GM18517 (cell line): Measurements from ENCODE around the gene EEF1A2.
"Not testable (repeated sequence)": the region's sequence is repeated elsewhere in the genome, so short reads cannot be mapped to it uniquely, and the experiment has no call there.

Experiments
- ATAC-seq: cut with Tn5 transposase; IDR thresholded peaks from one replicate; pipeline ENCODE4 v1.9.1; 2021; ENCODE audit warnings: mild to moderate bottlenecking, moderate library complexity; ENCODE audit not compliant: unreplicated experiment

Gene EEF1A2

DNA sequence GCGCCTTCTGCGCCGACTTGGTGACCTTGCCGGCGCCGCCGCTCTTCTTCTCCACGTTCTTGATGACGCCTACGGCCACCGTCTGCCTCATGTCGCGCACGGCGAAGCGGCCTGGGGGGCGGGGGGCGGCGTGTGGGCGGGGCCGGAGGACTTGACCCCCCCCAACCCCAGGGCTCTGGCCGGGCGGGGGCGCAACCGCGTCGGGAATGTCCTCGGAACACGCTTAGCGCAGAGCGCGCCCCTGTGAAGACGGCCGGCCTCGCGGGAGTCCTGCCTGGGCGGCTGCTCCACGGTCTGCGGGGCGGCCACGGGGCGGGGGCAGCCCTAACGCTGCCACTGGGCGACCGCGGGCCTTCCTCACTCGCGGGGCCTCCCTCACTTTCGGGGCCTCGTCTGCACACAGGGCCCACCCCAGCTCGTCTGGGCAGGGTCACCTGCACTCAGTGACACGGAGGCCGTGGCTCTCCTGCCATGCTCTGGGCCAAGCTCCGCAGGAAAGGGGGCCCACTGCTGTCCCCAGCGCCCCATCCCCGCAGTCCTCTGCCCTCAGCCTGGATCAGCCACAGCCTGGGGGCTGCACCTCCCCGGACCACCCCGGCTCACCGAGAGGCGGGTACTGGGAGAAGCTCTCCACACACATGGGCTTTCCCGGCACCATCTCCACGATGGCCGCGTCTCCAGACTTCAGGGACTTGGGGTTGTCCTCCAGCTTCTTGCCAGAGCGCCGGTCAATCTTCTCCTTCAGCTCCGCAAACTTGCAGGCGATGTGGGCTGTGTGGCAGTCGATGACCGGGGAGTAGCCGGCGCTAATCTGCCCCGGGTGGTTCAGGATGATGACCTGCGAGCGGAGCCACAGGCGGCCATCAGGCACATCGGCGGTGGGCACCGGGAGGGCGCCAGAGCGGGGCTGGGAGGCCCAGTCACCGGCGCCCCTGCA lies 10.3 kb downstream of the EEF1A2 start:
- ATAC-seq = no peak

DNA sequence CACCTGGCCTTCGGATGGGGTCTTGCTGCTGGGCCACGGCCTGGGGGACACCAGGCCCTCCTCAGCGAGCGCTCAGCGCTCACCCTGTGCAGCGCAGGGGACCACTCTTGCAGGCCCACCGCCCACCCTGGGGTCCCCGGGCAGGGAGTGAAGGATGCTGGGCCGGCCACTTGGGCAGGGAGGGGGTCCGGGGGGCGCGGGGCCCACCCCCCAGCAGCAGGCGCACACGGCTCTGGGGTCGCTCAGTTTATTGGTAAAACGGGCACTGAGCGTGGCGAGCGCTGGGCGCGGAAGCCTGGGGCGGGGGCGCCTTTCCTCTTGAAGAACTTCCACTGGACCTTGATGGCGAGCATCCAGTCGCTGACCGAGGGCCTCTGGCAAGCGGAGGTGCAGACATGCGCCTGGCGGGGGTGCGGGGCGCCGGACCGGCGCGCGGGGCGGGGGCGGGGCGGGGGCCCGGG lies 11.1 kb downstream of the EEF1A2 start:
- ATAC-seq = no peak

DNA sequence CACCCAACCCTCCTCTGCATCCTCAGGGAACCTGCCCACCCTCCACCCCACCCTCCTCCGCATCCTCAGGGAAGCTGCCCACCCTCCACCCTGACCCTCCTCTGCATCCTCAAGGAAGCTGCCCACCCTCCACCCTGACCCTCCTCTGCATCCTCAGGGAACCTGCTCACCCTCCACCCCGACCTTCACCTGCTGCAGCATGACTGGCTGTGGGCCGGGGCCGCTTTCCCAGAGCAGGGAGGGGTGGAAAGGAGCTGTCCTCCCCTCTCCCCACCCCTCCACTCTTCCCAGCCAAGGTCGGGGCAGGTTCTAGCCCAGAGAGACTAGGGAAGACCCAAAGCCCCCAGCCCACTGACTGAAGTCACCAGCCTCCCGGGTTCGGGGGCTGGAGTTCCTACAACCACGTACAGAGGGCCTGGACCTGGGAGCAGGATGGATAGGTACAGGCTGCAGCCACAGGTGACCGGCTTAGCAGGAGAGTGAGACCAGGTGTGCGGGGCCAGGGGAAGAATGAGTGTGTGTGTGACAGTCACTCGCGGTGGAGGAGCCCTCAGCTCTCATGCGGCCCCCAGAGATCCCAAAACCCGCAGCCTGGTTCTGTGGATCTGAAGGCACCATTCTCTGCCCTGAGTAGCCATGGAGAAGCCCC lies 11.6 kb downstream of the EEF1A2 start:
- ATAC-seq = no peak

DNA sequence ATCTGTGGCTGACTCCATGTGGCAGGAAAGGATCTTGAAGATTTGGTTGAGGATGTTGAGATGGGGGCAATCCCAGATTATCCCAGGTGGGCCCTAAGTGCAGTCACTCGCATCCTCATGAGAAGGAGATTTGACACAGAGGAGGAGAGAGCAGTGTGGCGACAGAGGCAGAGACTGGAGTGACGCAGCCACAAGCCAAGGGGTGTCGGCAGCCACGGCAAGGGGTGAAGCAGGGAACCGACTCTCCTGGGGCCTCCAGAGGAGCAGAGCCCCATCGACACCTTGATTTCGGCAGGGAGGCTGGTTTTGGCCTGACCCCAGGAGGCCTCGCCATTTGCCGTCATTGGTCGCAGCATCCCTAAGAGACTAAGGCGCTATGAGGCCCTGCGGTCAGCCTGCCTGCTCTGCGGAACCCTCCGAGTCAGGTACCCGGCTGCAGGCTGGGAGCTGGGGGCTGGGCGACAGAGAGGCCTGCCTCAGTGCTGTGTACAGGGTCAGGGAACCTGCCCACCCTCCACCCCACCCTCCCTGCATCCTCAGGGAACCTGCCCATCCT lies 12.5 kb downstream of the EEF1A2 start:
- no peak for ATAC-seq

DNA sequence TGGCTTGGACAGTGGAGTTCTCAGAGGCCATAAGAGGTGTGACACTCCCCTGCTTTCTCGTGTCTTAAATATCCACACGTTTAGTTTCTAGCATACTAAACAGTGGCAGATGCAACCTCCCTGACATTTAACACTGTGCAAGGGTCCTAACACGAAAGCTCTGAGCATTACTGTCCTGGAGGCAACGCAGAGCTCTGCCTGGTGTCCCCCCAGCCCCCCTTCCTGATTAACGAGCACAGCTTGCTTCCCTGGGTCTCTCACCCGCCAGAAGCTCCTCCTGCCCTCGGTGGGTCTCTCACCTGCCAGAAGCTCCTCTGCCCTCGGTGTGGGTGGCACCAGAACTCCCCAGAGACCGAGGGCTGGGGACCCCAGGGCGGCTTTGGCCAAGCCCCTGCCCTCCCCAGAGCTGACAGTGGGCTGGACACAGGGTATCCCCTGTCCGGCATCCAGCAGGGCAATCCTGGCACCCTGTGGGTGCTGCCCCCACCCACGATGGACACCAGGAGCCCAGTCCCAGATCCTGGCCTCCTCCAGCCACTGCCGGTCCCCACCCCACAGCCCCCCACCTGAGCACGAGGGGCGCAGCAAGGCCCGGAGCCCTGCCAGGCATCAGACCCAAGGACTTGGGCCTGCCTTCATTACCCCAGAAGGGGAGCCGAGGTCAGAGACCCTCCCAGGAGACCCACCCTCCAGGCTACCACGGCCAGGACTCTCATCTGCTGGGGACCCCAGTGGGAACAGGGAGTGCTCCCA lies 14.1 kb downstream of the EEF1A2 start:
- no peak for ATAC-seq

DNA sequence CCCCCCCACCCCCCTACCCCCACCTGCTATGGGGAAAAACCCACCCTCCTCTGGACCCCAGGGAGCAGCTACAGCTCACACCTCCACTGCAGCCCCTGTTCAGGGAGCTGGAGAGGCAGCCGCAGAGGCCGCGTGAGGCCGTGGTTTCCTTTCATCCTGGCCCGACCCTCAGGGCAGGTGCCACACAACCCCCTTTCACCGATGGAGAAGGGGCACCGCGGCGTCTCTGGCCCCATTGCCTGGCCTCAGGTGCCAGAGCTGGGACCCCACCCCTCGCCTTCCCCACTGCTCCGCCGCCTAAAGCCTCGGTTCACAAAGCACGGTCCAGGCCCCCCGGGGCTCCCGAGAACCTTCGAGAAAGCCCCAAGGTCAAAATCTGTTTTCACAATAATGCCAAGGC lies 14.6 kb downstream of the EEF1A2 start:
- ATAC-seq = no peak

DNA sequence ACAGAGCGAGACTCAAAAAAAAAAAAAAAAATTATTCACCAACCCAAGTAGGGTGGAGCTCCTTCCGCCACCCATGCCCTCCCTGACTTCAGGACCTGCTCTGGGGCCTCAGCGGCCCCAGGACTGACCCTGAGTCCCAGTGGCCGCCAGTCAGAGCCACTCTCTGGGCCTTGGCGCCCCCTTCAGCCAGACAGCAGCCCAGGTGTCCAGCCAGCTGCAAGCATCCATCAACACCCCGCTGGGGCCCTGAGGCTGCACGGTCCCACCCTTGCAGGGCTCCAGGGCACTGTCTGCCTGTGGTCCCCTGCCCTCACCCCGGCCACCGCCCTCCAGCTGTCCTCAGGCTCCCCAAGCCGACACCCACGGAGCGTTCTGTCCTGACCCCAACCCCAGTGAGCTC lies 15.0 kb downstream of the EEF1A2 start:
- no peak for ATAC-seq

DNA sequence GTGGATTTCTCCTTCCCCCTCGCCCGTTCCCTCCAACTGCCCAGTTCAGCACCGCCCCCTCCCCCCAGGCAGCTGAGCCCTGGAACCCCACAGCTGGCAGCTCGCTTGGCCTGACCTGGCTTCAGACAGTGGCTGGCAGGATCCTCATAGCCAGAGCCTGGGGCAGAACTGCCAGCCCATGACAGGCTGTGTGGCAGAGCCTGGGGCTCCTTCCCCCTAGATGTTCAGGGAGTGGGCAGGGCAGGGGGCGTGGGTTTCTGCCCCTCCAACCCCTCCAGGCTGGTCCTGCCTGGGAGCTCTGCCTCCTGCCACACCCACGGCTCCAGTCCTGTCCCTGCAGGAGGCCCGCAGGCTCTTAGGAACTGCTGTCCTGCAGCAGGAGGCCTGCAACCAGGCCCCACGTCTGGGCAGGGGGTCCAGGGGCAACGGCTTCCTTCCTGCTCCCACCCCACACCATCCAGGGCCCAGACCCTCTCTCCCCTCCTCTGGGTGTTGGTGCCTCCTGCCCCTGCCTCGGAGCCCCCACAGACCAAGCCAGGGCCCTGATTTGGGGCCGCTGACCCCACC lies 16.8 kb downstream of the EEF1A2 start:
- ATAC-seq = no peak

DNA sequence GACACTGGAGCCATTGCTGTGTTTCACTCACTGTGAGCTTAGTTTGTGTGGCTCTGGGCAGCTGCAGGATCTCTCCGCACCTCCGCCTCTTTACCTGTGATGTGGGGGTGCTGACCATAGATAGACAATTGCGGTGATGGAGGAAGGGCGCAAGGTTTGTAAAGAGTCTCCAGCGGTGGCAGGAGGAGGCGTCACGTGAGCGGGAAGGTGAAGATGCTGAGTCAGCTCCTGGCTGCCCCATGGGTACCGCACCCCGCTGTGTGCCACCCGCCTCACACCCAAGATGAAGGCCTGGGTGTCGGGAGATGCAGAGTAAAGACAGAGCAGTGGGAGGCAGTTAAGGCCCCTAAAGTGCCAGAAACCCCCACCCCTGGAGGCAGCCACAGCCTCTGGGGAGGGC lies 17.4 kb downstream of the EEF1A2 start:
- no peak for ATAC-seq

DNA sequence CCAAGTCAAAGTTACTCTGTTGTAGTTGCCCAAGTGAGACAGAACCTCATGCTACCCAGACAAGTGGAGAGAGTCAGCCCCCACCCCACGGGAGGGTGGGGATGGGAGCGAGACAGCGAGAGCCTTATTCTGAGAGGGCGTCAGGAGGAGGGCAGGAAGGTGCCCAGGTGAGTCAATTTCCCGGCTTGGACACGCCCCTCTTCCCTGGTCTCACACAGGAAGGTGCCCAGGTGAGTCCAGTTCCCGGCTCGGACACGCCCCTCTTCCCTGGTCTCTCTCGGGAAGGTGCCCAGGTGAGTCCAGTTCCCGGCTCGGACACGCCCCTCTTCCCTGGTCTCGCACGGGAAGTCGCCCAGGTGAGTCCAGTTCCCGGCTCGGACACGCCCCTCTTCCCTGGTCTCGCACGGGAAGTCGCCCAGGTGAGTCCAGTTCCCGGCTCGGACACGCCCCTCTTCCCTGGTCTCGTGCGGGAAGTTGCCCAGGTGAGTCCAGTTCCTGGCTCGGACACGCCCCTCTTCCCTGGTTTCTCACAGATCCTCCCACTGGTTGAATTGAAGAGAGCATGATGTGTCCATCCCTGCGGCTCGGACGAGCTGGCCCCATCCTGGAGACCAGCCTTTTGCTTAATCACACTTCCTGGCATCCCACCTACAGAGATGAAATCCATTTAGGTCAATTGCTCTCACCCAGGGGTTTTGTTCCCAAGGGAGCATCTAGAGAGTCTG lies 19.0 kb downstream of the EEF1A2 start:
- not testable (repeated sequence) for ATAC-seq

DNA sequence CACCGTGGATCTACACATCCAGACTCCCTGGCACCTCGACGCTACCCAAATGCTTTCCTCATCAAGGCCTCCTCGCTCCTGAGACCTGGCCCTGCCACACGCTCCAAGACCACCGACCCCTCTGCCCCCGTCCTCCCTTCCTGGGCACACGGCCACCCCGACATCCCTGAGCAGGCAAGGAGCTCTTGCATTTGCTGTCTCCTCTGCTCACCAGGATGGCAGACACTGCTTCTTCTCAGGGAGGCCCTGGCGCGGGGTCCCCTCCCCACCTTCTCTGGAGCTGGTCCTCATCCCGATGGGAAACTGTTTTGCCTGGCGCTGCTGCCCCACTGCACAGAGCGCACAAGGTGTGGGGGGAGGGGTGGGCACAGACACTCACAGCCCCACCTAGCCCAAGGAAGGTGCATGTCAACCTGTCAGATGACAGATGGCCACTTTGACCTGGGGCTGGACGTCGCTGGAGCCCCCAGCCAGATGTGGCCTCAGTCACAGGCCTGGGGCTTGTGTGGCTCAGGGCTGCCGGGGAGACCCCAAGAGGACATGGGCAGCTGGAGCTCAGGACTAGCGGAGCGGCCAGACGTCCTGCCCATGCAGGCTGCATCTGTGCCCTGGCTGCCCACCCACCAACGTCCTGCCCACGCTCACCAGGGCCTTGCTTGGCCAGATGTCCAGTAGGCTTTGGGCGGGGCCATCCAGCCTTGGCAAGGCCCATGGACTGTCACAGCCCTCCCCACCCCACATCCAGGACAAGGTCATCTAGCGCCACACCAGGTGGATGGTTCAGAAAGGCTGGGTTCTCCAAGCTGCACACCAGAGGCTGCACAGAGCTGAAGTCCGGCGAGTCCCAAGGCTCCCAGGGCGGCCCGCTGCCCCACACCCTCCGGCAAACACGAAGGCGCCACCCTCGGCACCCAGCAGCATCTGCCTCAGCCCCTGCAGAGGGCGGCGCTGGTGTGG lies 20.3 kb downstream of the EEF1A2 start:
- no peak for ATAC-seq

DNA sequence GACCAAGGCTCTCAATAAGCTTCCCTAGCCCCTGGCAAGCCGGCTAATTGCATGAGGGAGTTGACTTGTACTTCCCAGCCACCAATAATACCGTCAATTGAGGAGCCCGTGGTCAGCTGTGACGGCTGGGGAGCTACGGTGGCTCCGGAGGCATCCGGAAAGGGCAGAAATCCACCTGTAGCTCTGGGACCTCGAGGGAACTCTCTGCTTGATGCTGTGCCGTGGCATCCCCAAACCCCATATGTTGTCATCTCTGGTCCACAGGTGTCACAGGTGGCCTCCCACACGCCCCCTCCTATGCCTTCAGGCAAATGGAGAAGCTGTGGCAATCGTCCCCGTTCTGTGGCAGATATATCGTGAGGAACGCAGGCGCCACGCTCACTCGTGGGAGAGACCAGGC lies 20.9 kb downstream of the EEF1A2 start:
- no peak for ATAC-seq

DNA sequence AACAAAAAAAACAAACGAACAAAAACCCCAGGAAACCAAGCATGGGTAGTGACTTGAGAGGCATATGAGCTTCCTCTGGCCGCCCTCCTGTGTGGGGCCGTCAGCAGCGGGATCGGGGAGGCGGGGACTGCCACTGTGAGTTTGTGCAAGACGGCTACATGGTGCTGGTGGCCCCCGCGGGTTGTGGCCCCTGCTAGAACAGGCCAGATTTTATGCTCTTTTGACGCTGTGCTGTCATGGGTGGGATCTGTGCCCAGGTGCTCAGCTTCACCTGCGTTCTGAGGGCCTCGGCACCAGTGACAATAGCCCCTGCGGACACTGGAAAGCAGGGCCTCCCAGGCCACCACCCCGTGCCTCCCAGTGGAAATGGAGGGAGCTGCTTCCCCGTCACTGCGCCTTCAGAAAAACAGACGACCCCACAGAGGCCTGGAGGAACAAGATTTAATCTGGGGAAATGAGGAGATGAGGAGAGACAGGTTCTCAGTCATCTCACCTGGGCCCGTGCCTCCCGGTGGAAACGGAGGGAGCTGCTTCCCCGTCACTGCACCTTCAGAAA lies 21.7 kb downstream of the EEF1A2 start:
- ATAC-seq = no peak

DNA sequence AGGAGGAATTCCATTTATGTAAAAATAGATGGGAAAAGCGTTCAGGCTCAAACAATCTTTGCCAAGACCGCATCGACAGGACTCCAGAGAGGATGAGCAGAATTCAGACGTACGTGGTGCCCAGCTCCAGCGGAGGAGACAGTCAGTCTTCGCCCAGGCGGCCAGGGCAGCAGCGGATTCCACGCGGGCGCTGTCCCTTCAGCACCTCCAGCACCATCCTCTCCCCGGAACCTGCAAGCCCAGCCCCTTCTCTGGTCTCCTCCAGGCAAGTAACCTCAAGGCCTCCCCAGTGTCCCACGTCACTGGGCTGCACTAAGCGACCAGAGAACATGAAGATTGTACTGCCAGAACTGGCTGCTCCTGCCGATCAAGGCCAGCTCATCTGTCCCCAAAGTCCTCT lies 23.7 kb downstream of the EEF1A2 start:
- no peak for ATAC-seq

DNA sequence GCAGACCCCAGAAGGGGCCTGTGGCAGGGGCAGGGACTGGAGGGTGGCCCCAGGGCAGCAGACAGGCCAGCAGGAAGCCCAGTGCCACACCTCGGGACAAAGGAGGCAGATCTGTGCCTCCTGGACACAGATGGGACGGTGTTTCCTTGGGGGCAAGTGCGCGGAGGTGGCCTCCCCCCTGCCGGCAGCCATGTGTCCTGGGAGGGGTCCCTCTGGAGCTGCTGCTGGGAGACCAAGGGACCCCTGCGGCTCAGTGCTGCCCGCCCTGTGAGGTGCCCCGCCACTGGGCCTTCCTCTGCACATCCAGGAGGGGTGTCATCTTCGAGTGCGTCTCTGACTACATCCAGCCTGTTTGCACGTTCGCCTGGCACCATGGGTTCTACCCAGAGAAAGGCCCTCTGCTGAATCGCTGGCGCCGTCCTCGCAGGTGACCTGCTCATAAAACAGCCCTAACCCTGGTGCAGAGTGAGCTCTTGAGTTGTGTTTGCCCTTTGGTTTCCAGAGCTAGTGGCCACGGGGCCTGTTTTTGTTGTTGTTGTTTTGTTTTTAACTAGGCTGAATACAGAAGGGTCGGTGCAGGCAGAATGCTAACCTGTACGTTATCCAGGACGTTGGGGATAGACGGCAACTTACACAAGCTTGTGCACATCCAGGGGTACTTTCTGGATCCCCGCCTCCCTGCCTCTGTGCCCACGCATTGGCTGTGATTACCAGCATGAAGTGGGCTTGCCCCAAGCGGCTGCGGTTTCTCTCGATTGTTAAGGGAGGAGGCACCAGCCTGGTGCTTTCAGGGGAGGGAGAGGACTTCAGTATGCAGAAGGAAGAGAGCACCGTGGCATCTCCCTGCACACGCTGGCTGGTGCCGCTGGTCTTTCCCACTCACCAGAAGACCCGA lies 25.1 kb downstream of the EEF1A2 start:
- ATAC-seq = no peak

DNA sequence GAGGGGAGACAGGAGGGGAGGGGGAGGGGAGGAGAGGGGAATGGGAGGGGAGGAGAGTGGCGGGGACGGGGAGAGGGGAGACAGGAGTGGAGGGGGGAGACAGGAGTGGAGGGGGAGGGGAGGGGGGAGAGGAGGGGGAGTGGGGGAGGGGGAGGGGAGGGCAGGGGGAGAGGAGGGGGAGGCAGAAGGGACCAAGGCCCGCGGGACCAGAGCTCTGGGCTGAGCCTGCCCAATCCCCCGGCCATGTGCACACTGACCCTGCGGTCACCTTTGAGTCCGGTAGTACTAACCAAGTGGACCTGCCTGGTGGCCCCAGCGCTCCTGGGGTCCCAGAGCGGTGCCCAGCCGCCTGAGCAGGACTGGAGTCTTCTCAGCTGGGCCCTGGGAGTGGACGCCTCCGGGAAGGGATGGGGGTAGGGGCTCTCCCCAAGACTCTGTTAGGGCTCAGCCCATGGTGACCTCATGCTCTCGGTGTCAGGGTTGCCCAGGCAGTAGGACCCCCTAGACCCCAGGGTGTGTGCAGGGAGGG lies 26.0 kb downstream of the EEF1A2 start:
- no peak for ATAC-seq

DNA sequence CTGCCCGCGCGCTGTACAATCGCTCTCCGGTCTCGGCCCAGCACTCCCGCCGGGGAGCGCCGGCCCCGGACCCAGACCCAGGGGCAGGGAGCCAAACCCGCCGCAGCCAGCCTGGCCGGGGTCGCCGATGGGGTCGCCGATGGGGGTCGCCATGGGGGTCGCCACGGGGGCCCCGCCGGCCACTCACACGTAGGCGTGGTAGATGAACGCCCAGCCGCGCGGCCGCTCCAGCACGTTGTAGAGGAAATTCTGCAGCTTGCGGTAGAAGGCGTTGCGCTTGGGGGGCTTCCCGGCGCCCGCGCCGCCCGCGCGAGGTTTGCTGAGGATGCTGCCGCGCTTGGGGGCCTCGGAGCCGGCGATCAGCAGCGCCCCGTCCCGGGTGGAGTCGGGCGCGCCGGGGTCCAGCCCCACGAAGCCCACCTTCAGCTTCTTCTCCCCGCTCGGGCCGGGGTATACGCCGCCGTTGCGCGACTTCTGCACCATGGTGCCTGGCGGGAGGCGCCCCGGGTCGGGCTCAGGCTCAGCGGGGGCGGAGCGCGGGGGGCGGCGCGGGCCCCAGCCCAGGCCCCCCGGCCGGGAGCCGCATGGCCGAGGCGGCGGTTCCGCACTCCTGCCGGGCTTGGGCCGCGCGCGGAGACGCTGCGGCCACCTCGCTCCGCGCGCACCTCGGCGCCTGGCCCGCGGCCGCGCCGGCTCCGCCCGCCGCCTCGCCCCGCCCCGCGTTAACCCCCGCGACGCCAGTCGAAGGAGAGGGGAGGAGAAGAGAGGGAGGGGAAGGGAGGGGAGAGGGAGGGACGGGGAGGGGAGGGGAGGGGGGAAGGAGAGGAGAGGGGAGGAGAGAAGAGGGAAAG lies 26.7 kb downstream of the EEF1A2 start, which contains the start of gene KCNQ2:
Gene KCNQ2, minus strand, starts transcription at position 675 of the 851 bp plus-strand sequence. Its CDS starts 192 bp downstream, at position 483.
- ATAC-seq = no peak
